GM18520 (cell line): ENCODE measurements around the gene GFER.
"Not testable (repeated sequence)": the region's sequence is repeated elsewhere in the genome, so short reads cannot be mapped to it uniquely, and the experiment has no call there.

ENCODE experiments used
- ATAC-seq: cut with Tn5 transposase; IDR thresholded peaks from one replicate; pipeline ENCODE4 v1.9.1; 2021; ENCODE audit not compliant: unreplicated experiment

Gene GFER

DNA sequence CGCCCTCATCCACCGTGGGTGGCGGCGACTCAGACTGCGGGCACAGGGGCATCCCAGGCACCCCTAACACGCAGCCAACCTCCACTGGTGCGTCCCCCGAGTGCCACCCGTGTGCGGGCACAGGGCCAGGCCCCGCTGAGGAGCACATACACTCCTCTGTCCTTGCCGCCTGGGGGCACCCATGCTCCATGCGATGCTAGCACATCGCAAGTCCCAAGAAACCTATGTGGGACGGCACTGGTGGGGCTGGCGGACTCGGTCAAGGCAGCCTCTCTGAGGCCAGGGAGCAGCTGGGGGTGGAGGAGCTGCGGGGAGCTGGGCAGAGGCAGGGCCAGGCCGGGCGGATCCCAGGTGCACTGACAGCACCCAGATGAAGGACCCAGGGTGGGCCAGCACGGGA, 21.7 kb downstream of the GFER start:
- ATAC-seq, result no peak

DNA sequence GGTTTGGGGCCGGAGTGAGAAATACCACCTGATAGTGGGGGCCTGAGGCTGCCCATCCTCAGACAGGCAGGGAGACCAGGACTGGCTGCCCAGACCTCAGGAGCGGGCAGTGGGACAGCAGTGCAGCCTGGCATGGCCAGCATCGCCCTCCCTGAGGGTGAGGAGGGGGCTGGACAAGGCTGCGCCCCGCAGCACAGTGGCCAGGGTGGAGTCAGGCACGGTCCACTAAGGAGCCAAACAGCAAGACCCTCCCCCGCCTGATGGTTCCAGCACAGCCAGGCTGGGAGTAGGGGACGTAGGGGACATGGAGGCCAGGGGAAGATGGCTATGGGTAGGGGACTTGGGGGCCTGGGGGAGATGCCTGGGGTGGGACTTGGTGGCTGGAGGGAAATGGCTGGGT, 22.3 kb downstream of the GFER start:
- ATAC-seq, result no peak

DNA sequence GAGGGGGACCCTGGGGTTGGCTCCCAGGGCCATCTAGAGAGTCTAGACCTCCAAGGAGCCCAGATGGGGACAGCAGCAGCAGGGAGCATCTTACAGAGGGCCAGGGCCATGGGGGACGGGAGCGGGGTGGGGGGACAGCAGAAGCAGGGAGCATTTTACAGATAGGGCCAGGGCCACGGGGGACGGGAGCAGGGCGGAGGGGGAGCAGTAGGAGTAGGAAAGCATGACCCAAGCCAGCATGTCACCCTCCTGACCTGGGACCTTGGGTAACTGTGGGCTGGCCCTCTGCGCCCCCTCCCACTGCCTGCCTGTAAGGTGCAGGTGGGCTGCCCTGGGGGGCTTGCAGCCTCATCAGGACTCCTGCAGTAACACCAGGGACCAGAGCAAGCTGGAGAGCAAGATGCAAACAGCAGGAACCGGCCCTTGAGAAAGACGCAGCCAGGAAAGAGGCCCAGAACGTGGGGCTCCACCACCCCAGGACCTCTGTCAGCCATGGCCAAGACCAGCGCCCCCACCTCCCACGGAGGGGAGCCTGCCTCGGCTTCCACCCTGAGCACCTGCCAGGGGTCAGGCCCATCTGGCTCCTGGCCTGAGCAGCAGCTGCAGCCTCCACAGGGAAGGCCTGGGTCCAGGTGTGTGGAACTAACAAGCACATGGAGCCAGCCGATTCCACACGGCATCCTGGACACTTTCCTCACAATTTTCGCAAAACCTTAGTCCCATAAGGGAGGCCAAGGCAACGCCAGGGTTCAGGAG, 23.3 kb downstream of the GFER start:
- ATAC-seq, result no peak

DNA sequence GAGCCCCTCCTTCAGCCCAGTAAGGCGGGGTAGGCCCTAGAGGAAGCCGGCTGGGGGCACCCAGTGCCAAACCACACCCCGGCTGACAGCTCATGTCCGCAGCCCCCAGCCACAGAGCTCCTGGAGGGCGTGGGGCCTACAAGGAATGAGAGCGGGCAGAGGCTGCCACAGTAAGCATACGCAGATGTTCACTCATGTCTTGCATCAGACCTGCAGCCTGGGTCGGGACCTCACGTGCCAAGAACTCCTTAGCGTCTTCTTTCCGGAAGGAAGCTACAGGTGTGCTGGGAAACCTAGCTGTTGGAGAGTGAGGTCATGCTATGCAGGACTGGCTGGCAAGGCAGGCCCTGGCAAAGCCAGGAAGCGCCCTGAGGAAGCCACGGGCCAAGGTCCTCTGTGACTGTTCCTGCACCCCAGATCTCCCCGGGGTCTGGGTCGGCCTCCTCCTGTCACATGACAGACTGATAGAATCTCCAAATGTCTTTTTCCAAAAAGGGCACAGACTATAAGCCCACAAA, 24.1 kb downstream of the GFER start:
- no peak for ATAC-seq

DNA sequence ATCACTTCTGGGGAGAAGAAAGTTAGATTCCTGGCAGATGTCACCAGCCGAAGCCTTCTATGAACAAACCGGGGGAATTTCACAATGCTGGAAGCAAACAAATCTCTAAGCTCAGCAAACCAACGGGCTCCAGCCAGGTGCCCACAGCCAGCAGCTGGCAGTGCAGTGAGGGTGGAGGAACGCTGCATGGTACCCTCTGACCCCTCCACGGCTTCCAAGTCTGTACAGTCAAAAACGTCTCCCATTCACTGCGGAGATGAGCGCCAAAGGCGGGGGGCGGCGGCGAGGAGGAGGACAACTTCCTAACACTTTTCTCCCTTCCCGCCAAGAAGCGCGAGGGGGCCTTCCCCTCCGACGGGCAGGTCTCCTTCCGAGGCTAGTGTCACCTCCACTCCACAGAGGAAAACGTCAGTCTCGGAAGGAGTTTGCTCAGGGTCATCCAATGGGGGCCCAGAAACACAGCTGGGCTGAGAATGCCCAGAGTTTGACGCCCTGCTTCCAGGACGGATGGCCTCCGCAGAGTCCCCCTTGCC, 24.7 kb downstream of the GFER start:
- no peak for ATAC-seq

DNA sequence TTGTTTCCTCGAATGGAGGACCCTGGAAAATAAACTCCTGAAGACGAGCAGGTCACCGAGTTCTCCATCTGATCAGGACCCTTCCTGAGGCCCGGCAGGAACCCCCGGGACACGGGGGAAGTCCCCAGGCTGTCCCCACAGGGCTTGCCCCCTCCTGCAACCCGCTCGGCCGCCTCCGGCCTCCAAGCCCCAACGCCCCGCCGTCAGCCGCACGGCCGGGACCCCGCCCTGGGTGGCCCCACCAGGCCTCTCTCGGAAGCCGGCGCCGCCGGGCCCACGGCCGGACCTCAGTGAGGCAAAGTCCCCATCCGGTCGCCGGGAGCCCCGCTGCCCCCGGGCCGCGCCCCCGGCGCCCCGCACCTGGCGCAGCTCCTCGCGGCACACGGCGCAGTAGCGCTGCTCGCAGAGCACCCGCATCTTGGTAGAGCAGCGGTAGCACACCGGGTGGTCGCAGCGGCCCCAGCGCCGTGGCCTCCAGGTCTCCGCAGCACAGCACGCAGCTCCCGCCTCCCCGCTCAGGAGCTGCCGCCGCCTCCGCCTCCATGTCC, 25.2 kb downstream of the GFER start:
- peak; percentile 31 for ATAC-seq

DNA sequence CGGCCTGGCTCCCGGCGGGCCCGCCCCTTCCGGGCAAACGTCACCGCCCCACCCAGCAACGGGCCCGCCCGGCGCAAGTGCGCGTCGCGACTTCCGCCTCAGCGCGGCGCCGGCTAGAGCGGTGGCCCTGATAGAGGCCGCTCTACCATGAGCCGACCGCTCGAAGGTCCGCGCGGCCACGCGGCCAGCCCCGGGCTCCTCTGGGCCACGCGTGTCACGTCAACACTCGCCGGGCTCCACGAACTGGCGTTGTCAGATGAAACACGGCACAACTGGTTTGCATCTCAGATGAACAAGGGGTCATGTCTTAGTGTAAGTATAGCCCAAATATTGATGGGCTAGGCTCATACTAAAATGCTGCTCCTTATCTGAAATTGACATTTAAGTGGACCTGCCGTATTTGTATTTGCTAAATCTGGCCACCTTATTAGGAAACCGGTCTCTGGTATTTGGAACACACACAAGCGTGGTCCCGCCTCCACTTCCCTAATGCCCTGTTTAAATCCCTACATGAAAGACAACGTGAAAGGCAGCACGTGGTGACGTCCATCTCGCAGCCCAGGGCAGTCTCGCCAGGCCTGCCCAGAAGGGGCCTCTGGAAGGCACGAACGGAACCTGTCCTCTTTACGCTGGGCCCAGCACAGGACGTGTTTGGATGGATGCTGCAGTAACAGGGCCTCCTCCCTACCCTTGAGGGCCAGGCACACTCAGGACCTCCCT, 26.0 kb downstream of the GFER start, which contains the start of gene ZNF598:
ZNF598 (minus strand) TSS at position 31 of the 720 bp plus-strand sequence.
- ATAC-seq, result peak; percentile 71

DNA sequence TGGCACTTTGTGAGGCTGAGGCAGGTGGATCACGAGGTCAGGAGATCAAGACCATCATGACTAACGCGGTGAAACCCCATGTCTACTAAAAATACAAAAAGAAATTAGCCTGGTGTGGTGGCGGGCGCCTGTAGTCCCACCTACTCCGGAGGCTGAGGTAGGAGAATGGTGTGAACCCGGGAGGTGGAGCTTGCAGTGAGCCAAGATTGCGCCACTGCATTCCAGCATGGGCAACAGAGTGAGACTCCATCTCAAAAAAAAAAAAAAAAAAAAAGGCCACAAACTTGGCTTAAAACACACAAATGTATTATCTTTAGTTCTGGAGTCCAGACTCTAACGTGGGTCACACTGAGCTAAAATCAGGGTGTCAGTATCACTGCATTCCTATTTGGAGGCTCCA, 27.7 kb downstream of the GFER start:
- ATAC-seq, result not testable (repeated sequence)

DNA sequence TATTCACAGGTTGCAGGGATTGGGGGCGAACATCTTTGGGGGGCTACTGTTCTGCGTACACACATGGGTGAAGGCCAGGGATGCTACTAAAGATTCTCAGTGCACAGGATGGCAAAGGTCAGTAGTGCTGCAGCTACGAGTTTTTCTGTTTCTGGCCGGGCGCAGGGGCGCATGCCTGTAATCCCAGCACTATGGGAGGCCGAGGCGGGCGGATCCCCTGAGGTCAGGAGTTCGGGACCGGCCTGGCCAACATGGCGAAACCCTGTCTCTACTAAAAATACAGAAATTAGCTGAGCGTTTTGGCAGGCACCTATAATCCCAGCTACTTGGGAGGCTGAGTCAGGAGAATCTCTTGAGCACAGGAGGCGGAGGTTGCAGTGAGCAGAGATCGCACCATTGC, 29.5 kb downstream of the GFER start:
- no peak for ATAC-seq

DNA sequence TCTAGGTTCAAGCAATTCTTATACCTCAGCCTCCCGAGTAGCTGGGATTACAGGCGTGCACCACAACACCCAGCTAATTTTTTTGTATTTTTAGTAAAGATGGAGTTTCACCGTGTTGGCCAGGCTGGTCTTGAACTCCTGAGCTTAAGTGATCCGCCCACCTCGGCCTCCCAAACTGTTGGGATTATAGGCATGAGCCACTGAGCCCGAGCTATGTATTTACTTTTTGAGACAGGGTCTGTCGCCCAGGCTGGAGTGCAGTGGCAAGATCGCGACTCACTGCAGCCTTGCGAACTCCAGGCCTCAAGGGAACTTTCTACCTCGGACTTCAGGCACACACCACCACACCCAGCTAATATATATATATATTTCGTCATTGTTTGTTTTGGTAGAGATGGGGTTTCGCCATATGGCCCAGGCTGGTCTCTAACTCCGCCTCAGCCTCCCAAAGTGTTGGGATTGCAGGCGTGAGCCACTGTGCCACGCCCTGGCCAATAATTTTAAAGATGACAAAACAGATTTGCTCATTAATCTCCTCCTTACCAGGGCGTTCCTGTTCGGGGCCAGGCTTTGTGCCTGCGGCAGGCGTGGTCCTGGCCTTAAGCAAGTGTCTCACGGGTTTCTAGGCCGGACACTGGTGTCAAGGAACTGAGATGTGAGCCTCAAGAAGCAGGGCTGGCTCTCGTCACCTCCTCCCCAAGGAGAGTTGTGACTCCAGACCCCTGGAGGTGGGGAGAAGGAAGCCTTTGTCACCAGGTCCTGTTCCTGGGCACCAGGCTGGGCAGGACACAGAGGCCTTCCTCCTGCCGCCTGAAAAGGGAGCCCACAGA, 31.3 kb downstream of the GFER start:
- no peak for ATAC-seq

DNA sequence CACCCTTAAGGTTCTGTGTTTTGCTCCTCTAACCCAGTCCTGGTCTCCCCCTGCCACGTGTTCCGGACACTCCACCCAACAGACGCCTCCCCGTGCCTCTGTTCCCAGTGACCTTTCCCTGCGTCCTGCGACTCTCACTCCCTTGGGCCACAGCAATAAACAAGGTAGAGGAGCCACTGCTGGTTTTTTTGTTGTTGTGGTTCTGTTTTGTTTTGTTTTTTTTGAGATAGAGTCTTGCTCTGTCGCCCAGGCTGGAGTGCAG, 31.9 kb downstream of the GFER start:
- ATAC-seq, result no peak

DNA sequence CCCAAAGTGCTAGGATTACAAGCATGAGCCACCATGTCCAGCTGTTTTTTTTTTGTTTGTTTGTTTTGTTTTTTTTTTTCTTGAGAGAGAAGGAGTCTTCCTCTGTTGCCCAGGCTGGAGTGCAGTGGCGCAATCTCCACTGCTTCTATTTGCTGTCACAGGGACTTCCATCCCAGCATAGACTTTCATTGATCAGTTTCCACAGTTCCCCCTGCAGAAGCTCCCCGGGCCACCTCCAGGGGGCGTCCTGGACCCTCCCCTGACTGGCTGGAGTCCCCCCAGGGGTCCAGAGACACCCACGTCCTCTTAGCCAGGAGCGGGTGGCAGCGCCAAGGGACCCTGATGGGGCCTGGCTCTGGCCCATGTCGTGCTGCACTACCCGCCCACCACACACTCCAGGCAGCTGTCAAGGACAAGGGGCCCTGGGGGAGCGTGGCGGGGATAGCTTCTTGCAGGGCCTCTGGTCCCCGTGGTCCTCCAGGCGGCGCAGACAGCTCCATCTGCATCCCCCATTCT, 32.5 kb downstream of the GFER start:
- ATAC-seq, result no peak

DNA sequence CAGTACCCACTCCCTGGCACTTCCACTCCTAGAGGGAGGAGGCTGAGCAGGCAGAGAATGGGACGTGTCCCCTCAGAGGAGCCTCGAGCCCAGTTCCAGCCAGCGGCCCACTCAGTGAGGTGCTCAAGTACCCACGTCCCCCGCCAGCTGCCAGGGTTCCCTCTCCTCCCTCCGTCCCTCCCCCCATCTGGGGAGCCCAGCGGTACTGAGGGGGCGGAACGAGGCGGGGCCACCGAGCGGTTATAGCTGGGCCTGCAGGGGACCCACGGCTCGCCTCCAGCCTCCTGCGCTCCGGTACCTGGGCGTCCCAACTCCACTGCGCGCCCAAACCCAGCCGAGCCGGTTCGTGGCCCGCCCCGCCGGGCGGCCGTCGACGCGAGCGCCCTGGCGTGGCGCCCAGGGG, 35.5 kb downstream of the GFER start, which contains the start of gene NPW:
NPW (plus strand) TSS at position 268 of the 403 bp plus-strand sequence.
- no peak for ATAC-seq

DNA sequence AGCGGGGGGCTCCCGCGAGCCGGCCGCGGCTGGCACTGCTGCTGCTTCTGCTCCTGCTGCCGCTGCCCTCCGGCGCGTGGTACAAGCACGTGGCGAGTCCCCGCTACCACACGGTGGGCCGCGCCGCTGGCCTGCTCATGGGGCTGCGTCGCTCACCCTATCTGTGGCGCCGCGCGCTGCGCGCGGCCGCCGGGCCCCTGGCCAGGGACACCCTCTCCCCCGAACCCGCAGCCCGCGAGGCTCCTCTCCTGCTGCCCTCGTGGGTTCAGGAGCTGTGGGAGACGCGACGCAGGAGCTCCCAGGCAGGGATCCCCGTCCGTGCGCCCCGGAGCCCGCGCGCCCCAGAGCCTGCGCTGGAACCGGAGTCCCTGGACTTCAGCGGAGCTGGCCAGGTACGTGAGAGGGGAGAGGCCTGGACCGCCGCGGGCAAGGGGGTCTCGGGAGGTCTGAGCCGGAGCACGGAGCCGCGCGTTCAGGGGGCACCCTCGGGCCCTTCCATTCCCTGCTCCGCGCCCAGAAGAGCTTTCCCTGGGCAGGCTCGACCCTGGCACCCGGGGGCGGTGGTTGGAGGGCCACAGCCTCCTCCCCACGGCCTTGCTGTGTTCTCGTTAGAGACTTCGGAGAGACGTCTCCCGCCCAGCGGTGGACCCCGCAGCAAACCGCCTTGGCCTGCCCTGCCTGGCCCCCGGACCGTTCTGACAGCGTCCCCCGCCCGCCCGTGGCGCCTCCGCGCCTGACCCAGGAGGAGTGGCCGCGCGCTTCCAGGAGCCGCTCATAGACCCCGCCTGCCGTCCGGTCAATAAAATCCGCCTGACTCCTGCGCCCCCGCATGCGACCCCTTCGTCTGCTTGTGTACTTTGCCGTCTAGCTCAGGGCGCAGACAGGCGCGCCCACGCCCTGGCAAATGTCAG, 36.2 kb downstream of the GFER start:
- no peak for ATAC-seq

DNA sequence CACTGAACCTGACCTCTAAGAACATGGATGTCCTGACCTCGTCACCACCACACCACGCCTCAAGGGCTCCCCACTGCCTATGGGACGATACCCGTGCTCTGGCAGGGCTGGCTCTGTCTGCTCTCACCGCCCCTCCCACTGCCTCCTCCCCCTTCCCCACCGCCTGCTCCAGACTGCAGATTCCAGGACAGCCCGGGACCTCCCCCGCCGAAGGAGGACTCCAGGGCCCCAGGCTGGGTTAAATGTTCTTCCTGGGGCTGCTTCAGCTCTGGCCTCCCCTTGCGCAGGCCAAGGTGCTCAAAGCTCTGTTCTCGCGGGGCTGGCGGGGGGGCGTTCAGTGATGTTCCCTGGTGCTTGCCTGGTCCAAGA, 38.7 kb downstream of the GFER start:
- no peak for ATAC-seq

DNA sequence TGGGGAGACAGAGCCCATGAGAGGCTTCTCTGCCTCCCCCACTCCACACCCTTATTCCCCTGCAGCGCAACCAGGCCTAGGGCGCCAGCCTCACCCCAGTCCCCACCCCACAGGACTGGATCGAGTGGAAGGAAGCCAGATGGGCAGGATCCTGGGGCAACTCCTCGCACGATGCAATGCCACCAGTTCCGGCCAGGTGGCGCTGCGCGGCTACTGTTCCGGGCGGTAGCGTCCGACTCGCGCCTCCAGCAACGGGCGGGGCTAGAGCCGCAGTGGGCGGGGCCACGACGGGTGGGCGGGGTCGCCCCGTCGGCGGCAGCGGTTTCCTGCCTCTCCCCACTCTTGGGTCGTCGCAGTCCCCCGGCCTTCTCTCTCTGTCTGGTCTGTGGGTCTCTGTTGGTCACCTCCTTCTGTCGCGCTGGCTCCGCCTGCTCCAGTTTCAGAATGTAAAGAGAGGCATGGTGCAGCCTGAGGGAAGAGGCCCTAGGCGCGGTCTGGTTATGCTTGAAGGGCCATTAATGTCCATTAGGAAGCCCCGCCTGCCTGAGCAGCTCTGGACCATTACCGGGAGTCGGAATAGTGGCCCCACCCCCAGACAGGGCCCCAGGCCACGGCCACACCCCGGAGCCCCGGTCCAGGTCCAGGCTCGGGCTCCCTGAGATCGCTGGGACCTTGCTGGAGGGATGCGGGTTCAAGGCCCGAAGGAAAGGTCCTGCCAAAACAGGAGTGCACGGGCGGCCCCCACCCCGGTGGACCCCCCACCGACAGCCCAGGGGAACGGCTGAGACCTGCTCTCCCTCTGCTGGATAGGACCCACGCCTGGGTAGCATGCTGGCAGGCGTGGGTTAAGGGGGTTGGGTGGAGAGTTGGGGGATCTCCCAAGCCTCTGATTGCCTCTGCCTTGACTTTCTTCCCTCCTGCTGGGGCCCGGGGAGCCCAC, 39.4 kb downstream of the GFER start:
- peak; percentile 78 for ATAC-seq

DNA sequence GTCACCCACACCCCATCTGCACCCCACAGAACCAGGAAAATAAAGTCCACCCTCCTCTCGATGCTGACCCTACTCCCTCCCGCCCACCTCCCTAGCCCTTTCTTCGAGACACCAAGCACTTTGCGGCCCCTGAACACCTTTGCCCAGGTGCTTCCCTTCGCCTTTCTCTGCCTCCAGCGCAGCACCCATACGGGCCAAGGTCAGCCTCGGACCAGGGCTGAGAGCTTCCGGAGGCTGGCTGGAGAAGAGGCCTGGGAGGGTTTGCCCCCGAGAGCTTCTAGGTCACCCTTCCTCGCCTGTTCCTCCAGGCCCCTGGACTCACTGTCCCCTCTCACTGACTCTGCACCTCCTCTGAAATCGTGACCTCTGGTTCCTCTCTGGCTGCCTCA, 40.0 kb downstream of the GFER start:
- no peak for ATAC-seq

DNA sequence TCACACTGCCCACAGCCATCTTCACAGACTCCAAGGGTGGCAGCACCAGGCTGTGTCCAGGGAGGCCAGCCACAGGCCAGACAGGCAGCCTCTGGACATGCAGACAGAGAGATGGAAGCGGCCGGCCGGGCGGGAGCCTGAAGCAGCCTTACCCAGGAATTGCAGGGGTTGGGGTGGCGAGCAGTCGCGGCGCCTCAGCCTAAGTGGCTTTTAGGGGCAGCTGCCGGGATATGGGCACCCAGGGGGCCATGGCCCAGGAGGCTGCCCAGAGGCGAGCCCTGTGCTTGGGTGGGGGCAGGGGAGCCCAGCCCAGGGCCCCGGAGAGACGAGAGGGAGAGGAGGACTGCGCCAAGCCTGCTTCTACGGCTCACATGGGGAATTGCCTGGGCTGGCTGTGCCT, 41.3 kb downstream of the GFER start:
- ATAC-seq, result no peak
